ENCODE results near the gene NACC2. TPM values are rescaled to one million over a fixed set of nuclear protein-coding genes. Genes with fewer than 3 reads are reported as not detected.

NACC2 gene
- total RNA-seq, 4 donors from 2014 or later = 45.6 to 55.7 (median 49.8) TPM

GRCh38 chr9:136047775-136048559 lies 47.1 kb downstream of the NACC2 start:
- Histone ChIP-seq H3K4me3 (no peak overlapping the region), H3K4me1 (peaks cover 0 to 88% (median 39%) of the 10 kb centered on the region in 4 donors), H3K27me3 (no peaks in the 10 kb centered on the region), H3K27ac (peak overlapping the region in 2 of 4 donors; percentile 84 to 91), H3K9me3 (no peaks in the 10 kb centered on the region), H3K36me3 (peaks cover 0 to 58% (median 0%) of the 10 kb centered on the region in 3 donors)
- 72% methylated on average over 16 to 21 of the region's 21 CpGs for WGBS, 2 donors
- TF ChIP-seq POLR2A (IDR thresholded peaks at IDR 0.05) (no peak), EP300 (IDR thresholded peaks at IDR 0.05) (no peak), CTCF (IDR thresholded peaks at IDR 0.05) (no peak)
- no peak for DNase-seq (ENCODE audit: low spot score in 2 of 2)

GRCh38 chr9:136047076-136047774 lies 47.9 kb downstream of the NACC2 start:
- peaks cover 0 to 80% (median 32%) of the 10 kb centered on the region in 4 donors for H3K4me1 ChIP-seq
- H3K27me3 ChIP-seq = no peaks in the 10 kb centered on the region
- no peak for DNase-seq (ENCODE audit: low spot score in 2 of 2)
- TF ChIP-seq CTCF (IDR thresholded peaks at IDR 0.05) (no peak), EP300 (IDR thresholded peaks at IDR 0.05) (no peak), POLR2A (IDR thresholded peaks at IDR 0.05) (no peak)
- WGBS, 2 donors = 78 to 81% methylated on average over 20 to 29 of the region's 31 CpGs
- peaks cover 0 to 58% (median 0%) of the 10 kb centered on the region in 3 donors for H3K36me3 ChIP-seq
- H3K27ac ChIP-seq = peak overlapping the region in 3 of 4 donors; percentile 15 to 91 (median 84)
- no peaks in the 10 kb centered on the region for H3K9me3 ChIP-seq
- H3K4me3 ChIP-seq = no peak overlapping the region

DNA sequence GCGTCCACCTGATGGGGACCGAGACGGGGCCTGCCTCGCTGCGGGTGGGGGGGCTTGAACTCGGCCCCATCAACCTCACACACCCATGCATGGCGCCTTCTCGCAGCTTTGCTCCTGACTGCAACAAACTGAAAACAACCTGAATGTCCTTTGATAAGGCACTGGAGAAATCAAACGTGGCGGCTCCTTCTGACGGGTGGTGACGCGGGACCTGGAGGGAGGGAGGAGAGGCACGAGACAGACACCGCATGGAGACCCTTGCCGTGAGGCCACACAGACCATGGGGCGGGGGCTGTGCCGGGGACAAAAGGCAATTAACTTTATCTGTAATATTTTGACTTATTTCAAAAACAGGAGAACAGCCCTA lies 48.6 kb downstream of the NACC2 start:
- no peak for TF ChIP-seq POLR2A (IDR thresholded peaks at IDR 0.05)
- TF ChIP-seq EP300 (IDR thresholded peaks at IDR 0.05) = no peak
- no peak for TF ChIP-seq CTCF (IDR thresholded peaks at IDR 0.05)
- no peaks in the 10 kb centered on the region for H3K27me3 ChIP-seq
- 70 to 75% methylated on average over 14 to 18 of the region's 18 CpGs for WGBS, 2 donors
- H3K4me1 ChIP-seq = peaks cover 0 to 73% (median 27%) of the 10 kb centered on the region in 4 donors
- no peak for DNase-seq (ENCODE audit: low spot score in 2 of 2)
- peaks cover 0 to 58% (median 0%) of the 10 kb centered on the region in 3 donors for H3K36me3 ChIP-seq
- no peak overlapping the region for H3K4me3 ChIP-seq
- H3K27ac ChIP-seq = peak overlapping the region in 2 of 4 donors; percentile 84 to 91
- H3K9me3 ChIP-seq = no peaks in the 10 kb centered on the region

GRCh38 chr9:136045595-136046553 lies 49.2 kb downstream of the NACC2 start:
- no peaks in the 10 kb centered on the region for H3K9me3 ChIP-seq
- peak overlapping the region in 3 of 4 donors; percentile 34 to 91 (median 84) for H3K27ac ChIP-seq
- no peak for DNase-seq (ENCODE audit: low spot score in 2 of 2)
- TF ChIP-seq EP300 (IDR thresholded peaks at IDR 0.05) (peak in 1 of 2 donors; percentile 23), POLR2A (IDR thresholded peaks at IDR 0.05) (no peak), CTCF (IDR thresholded peaks at IDR 0.05) (no peak)
- H3K4me3 ChIP-seq = no peak overlapping the region
- no peaks in the 10 kb centered on the region for H3K27me3 ChIP-seq
- WGBS, 2 donors = 50 to 64% methylated on average over 31 to 43 of the region's 44 CpGs
- peaks cover 0 to 67% (median 22%) of the 10 kb centered on the region in 4 donors for H3K4me1 ChIP-seq
- H3K36me3 ChIP-seq = peaks cover 0 to 63% (median 0%) of the 10 kb centered on the region in 3 donors
